HEK293T (cell line): Measurements from ENCODE around the gene CHMP6.

ENCODE experiments used
- CTCF ChIA-PET: fragments of 350-600 bp; formaldehyde crosslinking; extraction: SDS; loops from one replicate; lab custom pipeline; 2021; ENCODE audit warnings: antibody characterized with exemption, inconsistent platforms; lab: Yijun Ruan, JAX
- POLR2A ChIA-PET: fragments of 350-600 bp; formaldehyde crosslinking; extraction: SDS; loops from one replicate; lab custom pipeline; 2020; ENCODE audit warnings: antibody characterized with exemption, inconsistent platforms; lab: Yijun Ruan, JAX
- DNase-seq: peaks from one replicate; pipeline ENCODE4 v3.0.0; 2012; ENCODE audit warnings: mixed read lengths; ENCODE audit errors: extremely low spot score
- ARNT ChIP-seq: fragments of 450-650 bp; IDR thresholded peaks from 2 replicates; pipeline ENCODE4 v1.6.1; 2017; ENCODE audit warnings: mild to moderate bottlenecking
- BHLHE40 ChIP-seq: fragments of 450-650 bp; IDR thresholded peaks from 2 replicates; pipeline ENCODE4 v1.6.1; 2016; ENCODE audit warnings: mild to moderate bottlenecking, moderate library complexity, borderline replicate concordance
- CTBP1 ChIP-seq: fragments of 450-650 bp; IDR thresholded peaks from 2 replicates; pipeline ENCODE4 v1.6.1; 2016; ENCODE audit warnings: borderline replicate concordance
- ELF4 ChIP-seq: fragments of 450-650 bp; IDR thresholded peaks from 2 replicates; pipeline ENCODE4 v1.6.1; 2017; ENCODE audit warnings: antibody characterized with exemption
- FOXA1 ChIP-seq: fragments of 450-650 bp; IDR thresholded peaks from 2 replicates; pipeline ENCODE4 v1.6.1; 2016; ENCODE audit warnings: mild to moderate bottlenecking
- FOXK2 ChIP-seq: fragments of 450-650 bp; IDR thresholded peaks from 2 replicates; pipeline ENCODE4 v1.6.1; 2016; ENCODE audit warnings: mild to moderate bottlenecking
- FOXM1 ChIP-seq: fragments of 450-650 bp; IDR thresholded peaks from 2 replicates; pipeline ENCODE4 v1.6.1; 2017; ENCODE audit warnings: mild to moderate bottlenecking, borderline replicate concordance
- HDGF ChIP-seq: fragments of 450-650 bp; IDR thresholded peaks from 2 replicates; pipeline ENCODE4 v1.6.1; 2017; ENCODE audit warnings: antibody characterized with exemption, borderline replicate concordance
- L3MBTL2 ChIP-seq: fragments of 450-650 bp; conservative IDR thresholded peaks from 2 replicates; pipeline ENCODE4 v1.6.1; 2016; ENCODE audit warnings: mild to moderate bottlenecking
- LEF1 ChIP-seq: fragments of 450-650 bp; IDR thresholded peaks from 2 replicates; pipeline ENCODE4 v1.6.1; 2017; ENCODE audit warnings: mild to moderate bottlenecking, borderline replicate concordance
- NFRKB ChIP-seq: fragments of 450-650 bp; IDR thresholded peaks from 2 replicates; pipeline ENCODE4 v1.6.1; 2016; ENCODE audit warnings: mild to moderate bottlenecking, moderate library complexity
- SP1 ChIP-seq: fragments of 450-650 bp; IDR thresholded peaks from 2 replicates; pipeline ENCODE4 v1.6.1; 2017
- SUZ12 ChIP-seq: fragments of 450-650 bp; IDR thresholded peaks from 2 replicates; pipeline ENCODE4 v1.6.1; 2016; ENCODE audit warnings: mild to moderate bottlenecking
- TARDBP ChIP-seq: fragments of 450-650 bp; IDR thresholded peaks from 2 replicates; pipeline ENCODE4 v1.6.1; 2016
- ZNF384 ChIP-seq: fragments of 450-650 bp; IDR thresholded peaks from 2 replicates; pipeline ENCODE4 v1.6.1; 2016
- TF ChIP-seq, protein P1 (sequence below): fragments of 450-650 bp; IDR thresholded peaks from 2 replicates; pipeline ENCODE4 v1.6.1; 2016

The CHMP6 gene

DNA sequence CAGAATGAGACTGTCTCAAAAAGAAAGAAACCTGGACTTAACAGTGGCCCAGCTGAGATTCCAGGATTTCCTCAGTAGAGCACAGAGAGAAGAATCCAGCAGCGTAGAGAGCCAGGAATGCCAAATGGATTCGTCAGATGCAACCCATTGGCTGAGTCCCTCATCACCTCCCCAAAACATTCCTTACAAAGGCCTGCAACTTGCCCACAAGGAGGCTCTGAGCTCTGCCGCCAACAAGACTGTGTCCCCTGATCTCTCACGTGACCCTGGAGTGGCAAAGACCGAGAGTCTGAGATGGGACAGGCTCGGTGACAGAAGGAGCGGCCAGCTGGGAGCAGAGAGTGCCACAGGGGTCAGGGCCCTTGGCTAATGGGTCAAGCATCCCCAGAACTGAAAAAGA is 6.9 kb upstream of the CHMP6 start:
- POLR2A ChIA-PET = no interaction called here
- TF ChIP-seq, protein P1, sequence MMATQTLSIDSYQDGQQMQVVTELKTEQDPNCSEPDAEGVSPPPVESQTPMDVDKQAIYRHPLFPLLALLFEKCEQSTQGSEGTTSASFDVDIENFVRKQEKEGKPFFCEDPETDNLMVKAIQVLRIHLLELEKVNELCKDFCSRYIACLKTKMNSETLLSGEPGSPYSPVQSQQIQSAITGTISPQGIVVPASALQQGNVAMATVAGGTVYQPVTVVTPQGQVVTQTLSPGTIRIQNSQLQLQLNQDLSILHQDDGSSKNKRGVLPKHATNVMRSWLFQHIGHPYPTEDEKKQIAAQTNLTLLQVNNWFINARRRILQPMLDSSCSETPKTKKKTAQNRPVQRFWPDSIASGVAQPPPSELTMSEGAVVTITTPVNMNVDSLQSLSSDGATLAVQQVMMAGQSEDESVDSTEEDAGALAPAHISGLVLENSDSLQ = no peak
- no peak for DNase-seq
- CTCF ChIA-PET = no interaction called here

DNA sequence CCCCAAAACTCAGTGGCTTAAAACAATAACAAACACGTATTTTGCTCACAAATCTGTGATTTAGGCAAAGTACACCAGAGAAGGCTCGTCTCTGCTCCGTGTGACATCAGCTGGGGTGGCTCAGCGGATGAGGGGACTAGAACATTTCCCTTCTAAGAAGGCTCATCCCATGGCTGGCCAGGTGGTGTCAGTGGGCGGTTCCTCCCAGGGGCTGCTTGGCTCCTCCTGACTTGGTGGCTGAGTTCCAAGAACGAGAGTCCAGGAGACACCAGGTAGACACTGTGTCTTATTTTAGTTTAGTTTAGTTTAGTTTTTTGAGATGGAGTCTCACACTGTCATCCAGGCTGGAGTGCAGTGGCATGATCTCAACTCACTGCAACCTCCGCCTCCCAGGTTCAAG is 5.6 kb upstream of the CHMP6 start:
- ChIA-PET CTCF (no interaction called here), POLR2A (no interaction called here)
- no peak for DNase-seq
- no peak for TF ChIP-seq SUZ12
- TF ChIP-seq FOXK2 = no peak
- TF ChIP-seq ARNT = no peak
- TF ChIP-seq, protein P1 = no peak
- no peak for TF ChIP-seq ZNF384
- TF ChIP-seq ELF4 = no peak
- no peak for TF ChIP-seq CTBP1

DNA sequence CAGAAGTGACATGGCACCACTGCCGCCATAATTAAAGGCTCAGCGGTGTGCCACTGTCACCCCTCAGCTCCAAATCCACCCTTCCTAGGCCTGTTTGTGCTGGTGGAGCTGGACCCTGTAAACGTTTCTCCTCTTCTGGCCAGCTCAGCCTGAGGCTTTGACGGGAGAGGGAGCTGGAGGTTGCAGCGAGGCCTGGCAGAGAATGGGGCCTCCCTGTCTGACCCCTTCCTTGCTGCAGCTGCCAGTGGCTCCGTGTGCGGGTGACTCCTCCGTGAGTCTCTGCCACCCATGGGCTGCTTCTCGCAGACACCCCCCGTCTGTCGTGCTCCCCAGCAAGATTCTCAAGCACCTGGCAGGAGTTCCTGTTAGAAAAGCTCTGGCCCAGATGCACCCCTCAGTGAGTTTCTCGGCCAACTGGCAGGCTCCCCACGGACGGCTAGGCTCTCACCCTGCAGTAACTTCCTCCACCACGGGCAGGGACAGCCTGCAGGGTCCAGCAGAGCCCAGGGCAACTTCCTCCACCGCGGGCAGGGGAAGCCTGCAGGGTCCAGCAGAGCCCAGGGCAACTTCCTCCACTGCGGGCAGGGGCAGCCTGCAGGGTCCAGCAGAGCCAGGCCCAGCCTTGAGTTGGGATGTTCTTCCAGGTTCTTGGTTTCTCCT is 4.7 kb upstream of the CHMP6 start:
- POLR2A ChIA-PET = no interaction called here
- DNase-seq = no peak
- TF ChIP-seq SP1 (no peak), HDGF (no peak), FOXK2 (no peak), FOXM1 (no peak), LEF1 (no peak), TARDBP (no peak), ARNT (no peak), CTBP1 (no peak), NFRKB (no peak), ELF4 (no peak), FOXA1 (no peak), BHLHE40 (no peak), L3MBTL2 (no peak), ZNF384 (no peak), SUZ12 (no peak)
- TF ChIP-seq, protein P1 = no peak
- CTCF ChIA-PET = interaction anchor here (0.6 kb wide), 1 partner anchor 539 kb away, joined by 3 read pairs; no protein-coding TSS in a partner anchor

DNA sequence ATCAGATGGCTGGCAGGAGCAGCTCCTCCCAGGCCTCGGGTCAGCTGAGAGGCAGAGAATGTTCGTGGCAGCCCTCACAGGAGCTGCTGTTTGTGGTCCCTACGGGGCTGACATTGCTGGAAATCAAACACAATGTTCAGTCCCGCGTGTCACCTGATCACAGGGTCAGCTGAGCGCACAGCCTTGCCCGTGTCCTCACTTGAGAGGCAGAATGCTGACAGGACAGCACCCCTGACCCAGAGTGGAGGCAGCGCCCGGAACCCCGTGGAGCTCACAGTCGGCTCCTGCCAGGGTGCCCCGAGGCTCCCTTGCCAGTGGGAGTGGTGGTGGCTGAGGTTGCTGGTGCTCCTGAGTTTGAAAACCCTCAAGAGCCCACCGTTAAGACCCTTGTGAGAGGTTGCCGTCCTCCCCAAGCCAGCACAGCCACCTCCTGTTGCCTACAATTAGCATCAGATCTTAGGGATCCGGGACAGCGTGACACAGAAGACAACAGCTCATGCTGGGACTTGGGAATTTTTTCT is 3.6 kb upstream of the CHMP6 start:
- ChIA-PET CTCF (no interaction called here), POLR2A (no interaction called here)
- TF ChIP-seq FOXK2 = no peak
- TF ChIP-seq SUZ12 = no peak
- TF ChIP-seq CTBP1 = no peak
- TF ChIP-seq ARNT = no peak
- no peak for TF ChIP-seq L3MBTL2
- TF ChIP-seq FOXA1 = no peak
- TF ChIP-seq, protein P1 = no peak
- TF ChIP-seq SP1 = no peak
- DNase-seq = no peak

DNA sequence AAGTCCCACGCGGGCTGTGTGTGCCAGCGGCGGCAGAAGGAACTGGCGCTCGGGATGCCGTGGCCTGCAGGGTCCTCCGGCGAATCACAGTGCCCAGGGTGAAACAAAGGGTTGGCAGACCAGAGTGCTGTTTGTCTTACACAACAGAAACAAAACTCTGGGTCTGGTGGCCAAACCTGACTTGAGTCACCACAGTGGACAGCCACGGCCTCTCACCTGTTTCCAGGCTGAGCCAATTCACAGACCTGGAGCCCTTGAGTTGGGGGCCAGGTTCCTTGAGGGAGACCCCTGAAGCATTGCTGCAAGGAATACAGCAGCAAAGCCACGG is 2.1 kb upstream of the CHMP6 start:
- CTCF ChIA-PET = interaction anchor here (1.0 to 1.2 kb wide), 2 partner anchors 34 to 96 kb away, joined by 3 read pairs; no protein-coding TSS in a partner anchor
- POLR2A ChIA-PET = interaction anchor here (1.0 kb wide), 1 partner anchor 46 kb away, joined by 3 read pairs; the partner anchor contains the start of gene BAIAP2
- no peak for TF ChIP-seq TARDBP
- TF ChIP-seq ARNT = no peak
- no peak for TF ChIP-seq FOXM1
- TF ChIP-seq BHLHE40 = no peak
- TF ChIP-seq LEF1 = no peak
- no peak for TF ChIP-seq ELF4
- DNase-seq = no peak

DNA sequence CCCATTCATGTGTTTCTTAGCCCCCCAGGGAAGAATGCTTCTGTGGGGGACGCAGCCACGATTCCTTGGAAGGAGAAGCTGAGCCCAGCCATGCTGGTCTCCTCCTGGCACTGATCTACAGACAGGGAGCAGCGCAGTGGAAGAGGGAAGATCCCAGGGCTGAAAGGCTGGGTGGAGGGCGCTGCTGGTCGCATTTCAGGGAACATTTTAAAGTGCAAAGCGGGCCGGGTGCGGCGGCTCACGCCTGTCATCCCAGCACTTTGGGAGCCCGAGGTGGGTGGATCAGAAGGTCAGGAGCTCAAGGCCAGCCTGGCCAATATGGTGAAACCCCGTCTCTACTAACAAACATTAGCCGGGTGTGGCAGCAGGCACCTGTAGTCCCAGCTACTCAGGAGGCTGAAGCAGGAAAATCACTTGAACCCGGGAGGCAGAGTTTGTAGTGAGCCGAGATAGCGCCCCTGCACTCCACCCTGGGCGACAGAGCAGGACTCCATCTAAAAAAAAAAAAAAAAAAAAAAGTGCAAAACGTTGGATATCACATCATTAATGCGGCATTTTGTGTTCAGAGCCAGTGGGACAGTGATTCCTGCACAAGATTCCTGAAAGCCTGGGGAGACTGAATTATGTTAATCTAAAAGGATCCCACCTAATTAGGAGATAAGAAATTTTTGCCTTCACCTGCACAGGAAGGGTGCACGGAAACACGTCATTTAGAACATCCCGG is 558 bp upstream of the CHMP6 start:
- ChIA-PET POLR2A (interaction anchor here (0.6 to 1.6 kb wide), 4 partner anchors 10 to 536 kb away, joined by 3 to 6 read pairs (median 4); no protein-coding TSS in a partner anchor), CTCF (interaction anchor here (1.2 kb wide), 1 partner anchor 33 kb away, joined by 3 read pairs; no protein-coding TSS in a partner anchor)
- DNase-seq = no peak
- TF ChIP-seq FOXM1 (no peak), ZNF384 (peak; percentile 87)
